ENCODE measurements around the gene COL21A1.
"Not testable (repeated sequence)": the region's sequence is repeated elsewhere in the genome, so short reads cannot be mapped to it uniquely, and the experiment has no call there.

The COL21A1 gene

DNA sequence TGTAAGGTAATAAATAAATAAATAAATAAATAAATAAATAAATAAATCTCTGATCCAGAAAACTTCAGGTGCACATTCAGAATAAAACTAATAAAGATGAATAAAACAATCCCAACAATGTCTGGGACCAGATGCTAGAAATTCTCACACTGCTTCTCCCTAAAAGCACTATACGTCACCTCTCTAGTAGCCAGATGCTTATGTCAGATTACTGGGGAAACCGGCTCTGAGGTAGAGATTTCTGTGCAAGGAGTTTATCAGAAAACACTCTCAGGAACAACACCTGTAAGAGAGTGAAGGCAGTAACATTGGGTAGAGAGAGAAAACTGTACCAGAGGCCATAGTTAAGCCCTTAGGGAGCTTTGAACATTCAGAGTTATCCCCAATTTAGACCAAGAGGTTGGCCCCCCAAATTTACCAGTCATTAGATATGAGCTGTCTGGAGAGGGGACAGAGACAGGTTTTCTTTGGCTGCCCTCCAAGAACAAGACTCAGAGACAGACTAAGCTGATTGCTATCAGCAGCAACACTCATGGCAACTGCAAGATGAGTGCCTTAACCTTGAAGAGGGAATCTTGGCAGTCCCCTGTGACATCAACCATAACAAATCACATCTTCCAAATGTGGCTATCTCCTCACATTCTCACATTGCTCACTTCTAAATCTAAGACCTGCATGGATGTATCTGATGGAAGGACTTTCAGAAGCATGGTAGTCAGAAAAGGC lies 220.8 kb downstream of the COL21A1 start:
- H3K27ac ChIP-seq, result no peak overlapping the region
- no peak for DNase-seq (ENCODE audit: low read depth, low spot score)

DNA sequence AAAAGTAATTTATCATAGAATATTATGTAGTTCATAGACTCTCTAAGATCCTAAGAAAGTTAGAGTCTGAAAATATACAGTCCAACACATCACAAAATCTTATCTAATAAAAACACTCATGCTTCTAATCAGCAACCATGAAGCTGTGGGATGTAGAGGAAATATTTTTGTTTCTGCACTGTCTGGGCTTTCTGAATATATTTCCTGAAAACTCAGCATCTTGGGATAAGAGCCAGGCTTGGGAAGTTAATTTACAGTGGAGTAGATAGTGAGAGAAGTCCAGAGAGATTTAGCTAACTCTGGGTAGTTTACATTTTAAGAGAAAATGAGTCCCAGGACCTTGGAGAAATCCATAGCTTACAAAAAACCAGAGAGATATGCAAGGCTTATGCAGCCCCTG lies 221.6 kb downstream of the COL21A1 start:
- DNase-seq (ENCODE audit: low read depth, low spot score), result no peak
- no peak overlapping the region for H3K27ac ChIP-seq

DNA sequence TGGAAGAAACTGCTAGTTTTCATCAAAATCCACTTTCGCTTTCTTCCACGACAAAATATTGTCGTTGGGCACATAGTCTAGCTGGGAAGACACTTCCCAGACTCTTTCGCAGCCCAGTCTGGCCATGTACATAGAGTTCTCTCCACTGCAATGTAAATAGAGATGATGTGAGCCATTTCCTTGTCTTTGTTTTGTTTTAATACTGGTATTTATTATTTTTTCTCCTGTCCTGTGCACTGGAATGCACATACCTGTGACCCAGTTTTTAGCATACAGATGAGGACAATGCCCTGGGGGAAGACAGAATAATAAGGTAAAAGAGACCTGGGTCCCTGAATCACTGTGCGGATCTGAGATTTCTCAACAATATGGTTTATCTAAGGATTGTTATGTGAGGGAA lies 222.4 kb downstream of the COL21A1 start:
- peak; percentile 8 for DNase-seq (ENCODE audit: low read depth, low spot score)
- peak overlapping the region; percentile 24 for H3K27ac ChIP-seq

DNA sequence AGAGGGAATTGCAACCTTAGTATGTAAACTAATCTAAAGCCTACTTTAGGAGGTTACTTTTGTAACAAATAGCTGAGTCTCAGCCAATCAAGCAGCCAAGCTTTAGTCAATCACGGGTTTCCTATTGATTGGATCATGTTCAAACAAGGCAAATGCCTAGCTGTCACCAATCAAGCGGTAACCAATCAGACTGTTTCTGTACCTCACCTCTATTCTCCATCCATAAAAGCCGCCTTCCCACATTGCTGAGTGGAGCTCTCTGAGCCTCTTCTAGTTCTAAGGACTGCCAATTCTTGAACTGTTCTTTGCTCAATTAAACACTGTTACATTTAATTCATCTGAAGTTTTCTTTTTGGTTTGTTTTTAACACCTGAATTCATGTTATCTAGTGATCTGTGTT lies 223.6 kb downstream of the COL21A1 start:
- no peak for DNase-seq (ENCODE audit: low read depth, low spot score)
- no peak overlapping the region for H3K27ac ChIP-seq

DNA sequence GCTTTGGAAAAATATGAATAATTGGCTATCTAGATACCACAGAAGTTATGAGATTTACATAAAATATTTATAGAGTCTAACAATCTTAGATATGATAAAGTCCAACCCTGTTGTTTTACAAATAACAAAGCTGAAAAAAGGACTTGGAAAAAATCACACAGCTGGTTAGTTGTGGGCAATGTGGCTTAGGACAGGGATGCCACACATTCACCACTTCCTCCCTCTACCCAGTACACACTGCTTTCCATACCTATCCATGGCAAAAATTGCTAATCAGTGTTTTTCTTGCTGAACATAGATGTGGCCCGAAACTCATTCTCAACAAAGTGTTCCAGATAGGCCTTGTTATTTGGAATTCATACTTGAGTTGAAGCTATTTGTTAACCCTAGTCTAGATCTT lies 224.7 kb downstream of the COL21A1 start:
- no peak overlapping the region for H3K27ac ChIP-seq
- no peak for DNase-seq (ENCODE audit: low read depth, low spot score)

DNA sequence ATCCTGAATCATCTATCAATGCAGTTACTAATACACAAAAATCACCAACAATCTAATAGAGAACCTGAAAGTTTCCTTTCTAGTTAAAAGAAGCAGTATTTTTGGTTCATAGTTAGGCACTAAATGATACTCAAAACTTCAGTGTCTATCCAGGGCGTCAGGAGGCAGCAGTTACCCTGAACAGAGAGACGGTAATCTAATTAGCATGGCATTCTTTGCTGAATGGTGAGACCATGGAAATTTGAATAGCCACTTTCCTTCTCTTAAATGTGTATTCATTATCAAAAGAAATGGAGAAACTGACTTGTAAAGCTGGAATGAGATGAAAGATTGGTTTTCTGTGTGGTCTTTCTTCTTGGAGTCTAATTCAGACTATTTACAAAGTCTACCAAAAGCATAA lies 225.4 kb downstream of the COL21A1 start:
- H3K27ac ChIP-seq, result no peak overlapping the region

DNA sequence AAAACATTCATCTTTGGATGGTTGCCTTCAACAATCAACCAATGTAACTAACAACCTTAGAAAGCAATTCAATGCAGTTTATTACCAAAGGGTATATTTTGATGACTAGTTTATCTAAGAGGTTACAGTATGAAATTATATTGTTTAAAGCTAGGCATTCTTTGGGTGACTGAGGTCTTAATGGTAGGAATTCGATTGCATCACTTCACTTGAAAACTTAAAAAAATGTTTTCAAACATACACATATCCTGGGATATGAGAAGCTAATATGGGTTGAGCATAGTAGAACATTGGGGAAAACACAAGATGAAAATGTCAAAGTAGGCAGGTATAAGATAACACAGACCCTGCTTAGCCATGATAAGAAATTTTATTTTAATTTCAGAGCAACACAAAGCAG lies 227.4 kb downstream of the COL21A1 start:
- DNase-seq (ENCODE audit: low read depth, low spot score), result no peak
- H3K27ac ChIP-seq, result no peak overlapping the region

More for the DNA sequence above, 225.4 kb downstream of the COL21A1 start:
- DNase-seq (ENCODE audit: low read depth, low spot score), result no peak

DNA sequence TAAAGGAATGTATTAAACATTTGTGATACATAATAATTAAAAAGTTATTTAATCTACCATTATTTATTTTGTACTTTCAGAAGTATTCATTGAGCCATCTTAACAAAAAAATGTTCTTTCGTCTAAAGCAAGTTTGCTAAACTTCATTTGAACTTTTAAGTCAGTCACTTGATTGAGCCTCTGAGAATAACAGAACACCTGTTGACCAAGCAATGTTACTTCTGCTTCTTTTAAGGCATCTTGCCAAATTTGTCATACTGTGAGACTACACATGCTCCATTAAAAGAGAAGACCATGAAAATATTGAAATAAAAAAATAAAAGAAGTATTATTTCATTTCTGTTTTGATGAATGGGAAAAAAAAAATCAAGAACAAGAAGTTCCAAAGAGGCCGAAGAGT lies 230.2 kb downstream of the COL21A1 start:
- DNase-seq (ENCODE audit: low read depth, low spot score), result no peak
- no peak overlapping the region for H3K27ac ChIP-seq

DNA sequence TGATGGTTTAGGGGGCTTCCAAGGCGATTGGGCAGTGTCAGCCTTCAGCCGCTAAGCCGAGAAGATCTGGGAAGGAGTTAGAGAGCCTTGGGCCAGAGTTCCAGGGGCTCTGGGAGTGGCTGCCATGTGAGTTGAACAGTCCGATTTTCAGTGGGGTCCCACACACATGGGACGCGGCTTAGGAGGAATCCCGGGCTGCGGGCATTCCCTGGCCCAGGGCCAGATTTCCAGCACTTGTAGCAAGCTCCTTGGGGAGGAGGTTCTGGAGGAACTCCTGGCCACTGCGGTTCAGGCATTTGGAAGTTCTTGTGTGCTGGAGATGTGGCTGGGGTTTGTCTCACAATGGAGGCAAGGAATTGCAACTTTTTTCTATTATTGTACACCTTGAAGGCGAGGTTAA lies 233.3 kb downstream of the COL21A1 start:
- not testable (repeated sequence) for DNase-seq (ENCODE audit: low read depth, low spot score); H3K27ac ChIP-seq

DNA sequence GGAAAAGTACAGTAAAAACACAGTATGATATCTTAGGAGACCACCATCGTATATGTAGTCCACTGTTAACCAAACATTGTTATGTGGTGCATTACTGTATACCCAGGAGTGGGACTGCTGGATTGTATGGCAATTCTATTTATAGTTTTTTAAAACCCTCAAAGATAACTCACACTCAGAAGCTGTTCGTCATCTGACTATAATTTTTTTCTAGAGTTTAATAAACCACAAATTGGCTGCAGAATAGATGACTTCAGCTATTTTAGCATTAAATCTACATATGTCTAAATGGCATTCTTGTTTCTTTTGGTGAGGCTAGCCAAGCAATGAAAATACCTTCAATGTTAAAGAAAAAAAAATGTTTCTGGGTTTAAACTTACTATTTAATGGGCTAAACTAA lies 237.7 kb downstream of the COL21A1 start:
- H3K27ac ChIP-seq, result no peak overlapping the region
- DNase-seq (ENCODE audit: low read depth, low spot score), result no peak

All from epithelial cell of prostate (primary cell).